CD4-positive, alpha-beta T cell (primary cell): ENCODE data around the gene PLSCR1. TPM values are rescaled to one million over a fixed set of nuclear protein-coding genes. Genes with fewer than 3 reads are reported as not detected.
"Not testable (repeated sequence)": the region's sequence is repeated elsewhere in the genome, so short reads cannot be mapped to it uniquely, and the experiment has no call there.

ENCODE experiments used
- ATAC-seq: fragments of 200-7000 bp; cut with Tn5 transposase; one replicate; pipeline ENCODE4 v1.10.0; 2022; ENCODE audit warnings: mild to moderate bottlenecking; ENCODE audit not compliant: poor library complexity
- CTCF ChIA-PET: fragments of 350-600 bp; sonication (Branson Sonifier 250); formaldehyde crosslinking; loops from one replicate; lab custom pipeline; 2021; ENCODE audit warnings: antibody characterized with exemption, inconsistent platforms; lab: Charles Lee
- POLR2A ChIA-PET: fragments of 350-600 bp; sonication (Branson Sonifier 250); formaldehyde crosslinking; loops from one replicate; lab custom pipeline; 2021; ENCODE audit warnings: antibody characterized with exemption, inconsistent platforms; lab: Charles Lee
- DNase-seq, 14 experiments: peaks; one replicate each; pipeline ENCODE4 v3.0.0-alpha.2; 2013 to 2020; ENCODE audit warnings: mixed read lengths in 2 of 14
- H3K27ac ChIP-seq, 2 donors: one replicate each; pipeline versions ENCODE4 v1.5.1 to v1.7.0; 2013; ENCODE audit warnings: low read length in 2 of 2, low read depth in 1 of 2, mild to moderate bottlenecking in 1 of 2
- H3K27me3 ChIP-seq, 2 experiments: 1 replicate in 1 of 2; 2 replicates in 1 of 2; pipeline versions ENCODE4 v1.6.1 to v1.7.0; 2013; ENCODE audit warnings: low read length in 2 of 2, control low read depth in 1 of 2, mild to moderate bottlenecking in 1 of 2, moderate library complexity in 1 of 2; ENCODE audit not compliant: insufficient read depth in 2 of 2, control insufficient read depth in 1 of 2
- H3K36me3 ChIP-seq: one replicate; pipeline ENCODE4 v1.6.1; 2013; ENCODE audit warnings: low read length, control low read depth; ENCODE audit not compliant: insufficient read depth
- H3K4me1 ChIP-seq: one replicate; pipeline ENCODE4 v1.6.1; 2013; ENCODE audit warnings: low read length, control low read depth; ENCODE audit not compliant: insufficient read depth
- H3K4me3 ChIP-seq: one replicate; pipeline ENCODE4 v1.5.1; 2013; ENCODE audit warnings: mild to moderate bottlenecking, low read length, moderate library complexity
- H3K9me3 ChIP-seq, 2 experiments: 1 replicate in 1 of 2; 2 replicates in 1 of 2; pipeline versions ENCODE4 v1.6.1 to v1.7.0; 2013; ENCODE audit warnings: low read length in 2 of 2, mild to moderate bottlenecking in 2 of 2, control low read depth in 1 of 2, moderate library complexity in 1 of 2; ENCODE audit not compliant: control insufficient read depth in 1 of 2, insufficient read depth in 1 of 2
- H3K27ac Mint-ChIP-seq: one replicate; pipeline ENCODE4 v1.8.0; 2020; ENCODE audit warnings: mixed read lengths
- H3K27me3 Mint-ChIP-seq: one replicate; pipeline ENCODE4 v1.8.0; 2021; ENCODE audit warnings: mixed read lengths
- H3K36me3 Mint-ChIP-seq: one replicate; pipeline ENCODE4 v1.8.0; 2021; ENCODE audit warnings: low read depth, mixed read lengths
- H3K4me1 Mint-ChIP-seq: one replicate; pipeline ENCODE4 v1.8.0; 2021; ENCODE audit warnings: low read depth, mixed read lengths
- H3K4me3 Mint-ChIP-seq: one replicate; pipeline ENCODE4 v1.8.0; 2020; ENCODE audit warnings: mild to moderate bottlenecking, mixed read lengths
- H3K9me3 Mint-ChIP-seq: one replicate; pipeline ENCODE4 v1.8.0; 2020; ENCODE audit warnings: mixed read lengths
- intact Hi-C, 2 experiments: fragments of 100-400 bp; cut with DNase I in 1 of 2; cut with micrococcal nuclease in 1 of 2; formaldehyde crosslinking; loops; one replicate each; pipeline versions ENCODE4 v1.15.1 to v1.9.0; 2023 to 2025; cut with DNase I, micrococcal nuclease
- total RNA-seq, 174 experiments: library from RNA in 2 of 174; stranded (reverse) in 2 of 174; gene quantifications; one replicate each; pipeline ENCODE4 v1.2.3 and lab custom pipeline; 2021 to 2026
- TF ChIP-seq, protein P1 (sequence below): fragments of 200-600 bp; IDR thresholded peaks from one replicate; pipeline ENCODE4 v1.8.0; 2022; ENCODE audit warnings: antibody characterized with exemption, mild to moderate bottlenecking

Gene PLSCR1
- total RNA-seq, 2 experiments from 2014 or later: 8.2 to 8.3 TPM

DNA sequence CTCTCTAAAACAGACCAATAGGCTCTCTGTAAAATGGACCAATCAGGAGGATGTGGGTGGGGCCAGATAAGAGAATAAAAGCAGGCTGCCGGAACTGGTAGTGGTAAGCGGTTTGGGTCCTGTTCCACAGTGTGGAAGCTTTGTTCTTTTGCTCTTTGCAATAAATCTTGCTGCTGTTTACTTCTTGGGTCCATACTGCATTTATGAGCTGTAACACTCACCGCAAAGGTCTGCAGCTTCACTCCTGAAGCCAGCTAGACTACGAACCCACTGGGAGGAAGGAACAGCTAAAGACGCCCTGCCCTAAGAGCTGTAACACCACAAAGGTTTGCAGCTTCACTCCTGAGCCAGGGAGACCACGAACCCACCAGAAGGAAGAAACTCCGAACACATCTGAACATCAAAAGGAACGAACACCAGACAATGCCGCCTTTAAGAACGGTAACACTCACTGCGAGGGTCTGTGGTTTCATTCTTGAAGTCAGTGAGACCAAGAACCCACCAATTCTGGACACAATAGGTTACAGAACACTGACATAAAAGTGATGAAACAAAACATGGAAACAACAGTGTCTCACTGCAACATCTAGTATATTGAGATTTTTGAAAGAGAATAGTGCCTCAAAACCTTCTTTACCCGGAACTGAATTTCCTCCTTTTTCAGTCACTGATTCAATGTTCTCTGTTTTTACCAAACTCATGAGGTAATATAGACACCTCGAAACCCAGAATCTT is 46.2 kb downstream of the PLSCR1 start:
- ChIA-PET POLR2A (interaction anchor here (0.7 to 1.1 kb wide), 2 partner anchors 9 to 45 kb away, joined by 3 read pairs; no protein-coding TSS in a partner anchor), CTCF (no interaction called here)
- H3K9me3 ChIP-seq: peaks cover 0 to 9% of the 10 kb centered on the region in 2 experiments
- peaks cover 0 to 2% of the 10 kb centered on the region in 2 experiments for H3K27me3 ChIP-seq
- peak overlapping the region in 1 of 2 donors; percentile 2 for H3K27ac ChIP-seq
- ATAC-seq: peak; percentile 81
- Mint-ChIP-seq H3K4me3 (peak overlapping the region; percentile 75), H3K27ac (peak overlapping the region; percentile 70), H3K9me3 (peaks cover 8% of the 10 kb centered on the region), H3K4me1 (peaks cover 17% of the 10 kb centered on the region), H3K36me3 (no peaks in the 10 kb centered on the region), H3K27me3 (peaks cover under 1% of the 10 kb centered on the region)
- H3K4me3 ChIP-seq: peak overlapping the region; percentile 35
- no peaks in the 10 kb centered on the region for H3K36me3 ChIP-seq
- intact Hi-C loops: no loop called here
- DNase-seq: peak in 8 of 14 experiments; percentile 2 to 45 (median 32)
- TF ChIP-seq, protein P1, sequence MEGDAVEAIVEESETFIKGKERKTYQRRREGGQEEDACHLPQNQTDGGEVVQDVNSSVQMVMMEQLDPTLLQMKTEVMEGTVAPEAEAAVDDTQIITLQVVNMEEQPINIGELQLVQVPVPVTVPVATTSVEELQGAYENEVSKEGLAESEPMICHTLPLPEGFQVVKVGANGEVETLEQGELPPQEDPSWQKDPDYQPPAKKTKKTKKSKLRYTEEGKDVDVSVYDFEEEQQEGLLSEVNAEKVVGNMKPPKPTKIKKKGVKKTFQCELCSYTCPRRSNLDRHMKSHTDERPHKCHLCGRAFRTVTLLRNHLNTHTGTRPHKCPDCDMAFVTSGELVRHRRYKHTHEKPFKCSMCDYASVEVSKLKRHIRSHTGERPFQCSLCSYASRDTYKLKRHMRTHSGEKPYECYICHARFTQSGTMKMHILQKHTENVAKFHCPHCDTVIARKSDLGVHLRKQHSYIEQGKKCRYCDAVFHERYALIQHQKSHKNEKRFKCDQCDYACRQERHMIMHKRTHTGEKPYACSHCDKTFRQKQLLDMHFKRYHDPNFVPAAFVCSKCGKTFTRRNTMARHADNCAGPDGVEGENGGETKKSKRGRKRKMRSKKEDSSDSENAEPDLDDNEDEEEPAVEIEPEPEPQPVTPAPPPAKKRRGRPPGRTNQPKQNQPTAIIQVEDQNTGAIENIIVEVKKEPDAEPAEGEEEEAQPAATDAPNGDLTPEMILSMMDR: no peak
- peaks cover 5% of the 10 kb centered on the region for H3K4me1 ChIP-seq

DNA sequence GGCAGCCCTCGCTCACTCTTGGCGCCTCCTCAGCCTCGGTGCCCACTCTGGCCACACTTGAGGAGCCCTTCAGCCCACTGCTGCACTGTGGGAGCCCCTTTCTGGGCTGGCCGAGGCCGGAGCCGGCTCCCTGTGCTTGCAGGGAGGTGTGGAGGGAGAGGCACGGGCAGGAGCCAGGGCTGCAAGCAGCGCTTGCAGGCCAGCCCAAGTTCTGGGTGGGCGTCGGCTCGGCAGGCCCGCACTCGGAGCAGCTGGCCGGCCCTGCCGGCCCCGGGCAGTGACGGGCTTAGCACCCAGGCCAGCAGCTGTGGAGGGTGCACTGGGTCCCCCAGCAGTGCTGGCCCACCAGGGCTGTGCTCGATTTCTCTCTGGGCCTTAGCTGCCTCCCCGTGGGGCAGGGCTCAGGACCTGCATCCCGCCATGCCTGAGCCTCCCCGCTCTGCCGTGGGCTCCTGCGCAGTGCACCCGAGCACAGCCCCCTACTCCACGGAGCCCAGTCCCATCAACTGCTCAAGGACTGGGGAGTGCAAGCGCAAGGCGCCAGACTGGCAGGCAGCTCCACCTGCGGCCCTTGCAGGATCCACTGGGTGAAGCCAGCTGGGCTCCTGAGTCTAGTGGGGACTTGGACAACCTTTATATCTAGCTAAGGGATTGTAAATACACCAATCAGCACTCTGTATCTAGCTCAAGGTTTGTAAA is 47.1 kb downstream of the PLSCR1 start:
- H3K27me3 Mint-ChIP-seq, H3K27ac ChIP-seq, intact Hi-C loops, H3K36me3 ChIP-seq, H3K9me3 ChIP-seq, ATAC-seq, H3K4me3 Mint-ChIP-seq, CTCF ChIA-PET, H3K36me3 Mint-ChIP-seq, DNase-seq, H3K27me3 ChIP-seq, H3K4me3 ChIP-seq, H3K4me1 ChIP-seq: not testable (repeated sequence)
- peak overlapping the region; percentile 70 for H3K27ac Mint-ChIP-seq
- peaks cover 10% of the 10 kb centered on the region for H3K9me3 Mint-ChIP-seq
- peaks cover 17% of the 10 kb centered on the region for H3K4me1 Mint-ChIP-seq
- POLR2A ChIA-PET: interaction anchor here (0.7 to 1.1 kb wide), 2 partner anchors 8 to 46 kb away, joined by 3 read pairs; no protein-coding TSS in a partner anchor

DNA sequence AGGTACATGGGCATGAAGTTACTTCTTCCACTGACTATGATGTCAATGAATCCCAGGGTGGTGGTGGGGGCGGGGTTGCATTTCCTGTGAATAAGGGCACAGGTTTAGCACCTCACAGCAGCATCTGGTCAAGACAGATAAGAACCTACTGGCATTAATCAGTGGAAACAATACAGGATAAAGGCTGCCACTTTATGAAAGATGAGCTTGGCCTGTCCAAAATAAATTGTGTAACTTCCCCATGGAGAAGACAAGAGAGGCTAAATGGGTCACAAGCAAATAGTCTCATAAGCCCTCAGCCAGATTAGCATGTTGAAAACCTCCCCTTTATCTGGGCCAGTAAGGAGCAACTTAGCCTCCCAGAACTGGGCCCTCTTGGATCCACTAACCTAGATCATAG is 47.7 kb downstream of the PLSCR1 start:
- DNase-seq (no peak), ATAC-seq (no peak)
- Histone ChIP-seq H3K4me3 (no peak overlapping the region), H3K36me3 (no peaks in the 10 kb centered on the region), H3K9me3 (peaks cover 0 to 9% of the 10 kb centered on the region in 2 experiments), H3K27ac (no peak overlapping the region), H3K4me1 (peaks cover 5% of the 10 kb centered on the region), H3K27me3 (peaks cover 0 to 2% of the 10 kb centered on the region in 2 experiments)
- Mint-ChIP-seq H3K9me3 (peaks cover 13% of the 10 kb centered on the region), H3K27ac (no peak overlapping the region), H3K36me3 (no peaks in the 10 kb centered on the region), H3K27me3 (peaks cover 12% of the 10 kb centered on the region), H3K4me3 (no peak overlapping the region), H3K4me1 (peaks cover 17% of the 10 kb centered on the region)
- POLR2A ChIA-PET: no interaction called here
- intact Hi-C loops: no loop called here
- CTCF ChIA-PET: no interaction called here
- TF ChIP-seq, protein P1: no peak
